DMS 273 treated with DMSO at 0.1 percent for 48 hours (cell line): Measurements from ENCODE around the gene ATP1A1.

Experiments
- DNase-seq: peaks from one replicate; lab custom pipeline; 2025; lab: John Stamatoyannopoulos, UW

The ATP1A1 gene

GRCh38 chr1:116415200-116415698, 42.2 kb downstream of the ATP1A1 start:
- no peak for DNase-seq

- DNase-seq, result no peak
Measured at GRCh38 chr1:116415699-116416533, 42.9 kb downstream of the ATP1A1 start.

- no peak for DNase-seq
Measured at GRCh38 chr1:116416854-116417513, 43.9 kb downstream of the ATP1A1 start.

- no peak for DNase-seq
Measured at GRCh38 chr1:116417678-116418077, 44.6 kb downstream of the ATP1A1 start.

GRCh38 chr1:116418091-116418830, 45.2 kb downstream of the ATP1A1 start:
- peak; percentile 33 for DNase-seq

- no peak for DNase-seq
Measured at GRCh38 chr1:116420417-116421200, 47.6 kb downstream of the ATP1A1 start.

- no peak for DNase-seq
Measured at GRCh38 chr1:116424438-116424837, 51.4 kb downstream of the ATP1A1 start.

GRCh38 chr1:116424863-116425262, 51.8 kb downstream of the ATP1A1 start:
- no peak for DNase-seq

GRCh38 chr1:116425987-116426386, 52.9 kb downstream of the ATP1A1 start:
- DNase-seq, result no peak

GRCh38 chr1:116426401-116426800, 53.4 kb downstream of the ATP1A1 start:
- no peak for DNase-seq

- DNase-seq, result no peak
Measured at GRCh38 chr1:116428576-116428975, 55.5 kb downstream of the ATP1A1 start.

- no peak for DNase-seq
Measured at GRCh38 chr1:116429821-116430374, 56.9 kb downstream of the ATP1A1 start.

- no peak for DNase-seq
Measured at GRCh38 chr1:116431870-116432500, 58.9 kb downstream of the ATP1A1 start.

- DNase-seq, result no peak
Measured at GRCh38 chr1:116432655-116433265, 59.7 kb downstream of the ATP1A1 start.

- no peak for DNase-seq
Measured at GRCh38 chr1:116433275-116434257, 60.5 kb downstream of the ATP1A1 start.

- no peak for DNase-seq
Measured at GRCh38 chr1:116434849-116435248, 61.8 kb downstream of the ATP1A1 start.

GRCh38 chr1:116435806-116436610, 63.0 kb downstream of the ATP1A1 start:
- no peak for DNase-seq

- no peak for DNase-seq
Measured at GRCh38 chr1:116436611-116436970, 63.5 kb downstream of the ATP1A1 start.
